ENCODE measurements around the gene EZR. TPM values are rescaled to one million over a fixed set of nuclear protein-coding genes. Genes with fewer than 3 reads are reported as not detected.

The EZR gene
- total RNA-seq: 100 to 1,000 TPM; 208 to 339 (median 285) TPM

DNA sequence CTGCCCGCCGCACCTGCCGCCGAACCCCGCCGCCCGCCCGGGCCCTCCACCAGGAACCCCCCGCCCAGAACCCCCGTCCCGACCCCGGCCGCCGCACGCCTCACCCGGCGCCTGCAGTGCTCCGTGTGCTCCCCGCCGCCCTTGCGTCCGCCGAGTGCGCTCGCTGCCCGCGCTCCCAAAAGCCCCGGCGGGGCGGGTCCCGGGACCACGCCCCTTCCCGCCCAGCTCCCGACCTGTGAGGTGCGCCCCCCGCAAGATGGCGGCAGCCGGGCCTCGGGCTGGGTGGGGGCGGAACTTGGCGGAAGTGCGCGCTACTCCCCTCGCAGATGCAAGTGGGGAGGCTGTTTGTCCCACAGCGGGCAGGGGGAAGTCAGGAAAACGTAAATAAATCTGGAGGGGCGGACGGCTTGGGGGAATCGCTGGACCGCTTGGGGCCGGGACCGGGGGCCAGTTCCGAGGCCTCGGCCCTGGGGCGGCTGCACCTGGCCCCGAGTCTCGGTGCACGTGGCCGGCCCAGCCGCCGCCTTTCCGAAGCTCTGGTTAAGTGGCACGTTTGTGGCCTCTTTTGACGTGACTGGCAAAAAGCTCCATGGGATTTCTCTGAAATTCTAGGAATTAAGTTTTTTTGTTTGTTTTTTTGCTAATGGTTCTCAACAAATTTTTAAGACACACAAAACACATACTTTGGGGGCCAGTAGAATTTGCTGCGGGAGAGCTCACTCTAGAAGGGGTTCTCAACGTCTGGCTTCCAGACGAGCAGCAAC, at the start of gene EZR:
EZR (minus strand) TSS at position 156 of the 764 bp plus-strand sequence. CDS start 1,275 bp downstream, outside the sequence.
- intact Hi-C loops (cut with DNase I): no loop called here
- WGBS, 2 donors: 28 to 37% methylated on average over 12 to 13 of the region's 67 CpGs
- peak within 1 kb of the TSS; percentile 73 to 97 (median 83) for H3K4me3 ChIP-seq
- peak within 1 kb of the TSS; percentile 96 to 100 (median 99) for H3K27ac ChIP-seq
- TF ChIP-seq POLR2A (IDR thresholded peaks at IDR 0.05): peak in 2 of 4 donors; percentile 71 to 90
- TF ChIP-seq, protein P1, sequence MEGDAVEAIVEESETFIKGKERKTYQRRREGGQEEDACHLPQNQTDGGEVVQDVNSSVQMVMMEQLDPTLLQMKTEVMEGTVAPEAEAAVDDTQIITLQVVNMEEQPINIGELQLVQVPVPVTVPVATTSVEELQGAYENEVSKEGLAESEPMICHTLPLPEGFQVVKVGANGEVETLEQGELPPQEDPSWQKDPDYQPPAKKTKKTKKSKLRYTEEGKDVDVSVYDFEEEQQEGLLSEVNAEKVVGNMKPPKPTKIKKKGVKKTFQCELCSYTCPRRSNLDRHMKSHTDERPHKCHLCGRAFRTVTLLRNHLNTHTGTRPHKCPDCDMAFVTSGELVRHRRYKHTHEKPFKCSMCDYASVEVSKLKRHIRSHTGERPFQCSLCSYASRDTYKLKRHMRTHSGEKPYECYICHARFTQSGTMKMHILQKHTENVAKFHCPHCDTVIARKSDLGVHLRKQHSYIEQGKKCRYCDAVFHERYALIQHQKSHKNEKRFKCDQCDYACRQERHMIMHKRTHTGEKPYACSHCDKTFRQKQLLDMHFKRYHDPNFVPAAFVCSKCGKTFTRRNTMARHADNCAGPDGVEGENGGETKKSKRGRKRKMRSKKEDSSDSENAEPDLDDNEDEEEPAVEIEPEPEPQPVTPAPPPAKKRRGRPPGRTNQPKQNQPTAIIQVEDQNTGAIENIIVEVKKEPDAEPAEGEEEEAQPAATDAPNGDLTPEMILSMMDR (IDR thresholded peaks at IDR 0.05): no peak
- no peaks in the 10 kb centered on the region for H3K9me3 ChIP-seq
- H3K4me1 ChIP-seq: peaks cover 10 to 49% (median 29%) of the 10 kb centered on the region in 3 donors
- DNase-seq: no peak
- peaks cover 0 to 9% (median 0%) of the 10 kb centered on the region in 3 donors for H3K36me3 ChIP-seq
- H3K27me3 ChIP-seq: no peaks in the 10 kb centered on the region

DNA sequence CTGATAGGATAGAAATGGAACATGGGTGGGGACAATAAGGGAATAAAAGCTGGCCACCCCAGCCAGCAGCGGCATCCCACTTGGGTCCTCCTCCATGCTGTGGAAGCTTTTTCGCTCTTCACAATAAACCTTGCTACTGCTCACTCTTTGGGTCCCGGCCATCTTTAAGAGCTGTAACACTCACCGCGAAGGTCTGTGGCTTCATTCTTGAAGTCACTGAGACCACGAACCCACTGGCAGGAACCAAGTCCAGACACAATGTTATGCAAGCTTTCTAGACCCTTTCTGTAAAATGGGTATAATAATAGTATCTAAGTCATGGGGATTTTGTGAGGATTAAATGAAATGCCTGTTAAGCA, 48.9 kb upstream of the EZR start:
- no peak for DNase-seq
- 85 to 94% methylated on average over 6 of the region's 6 CpGs for WGBS, 2 donors
- Histone ChIP-seq H3K4me1 (peaks cover 0 to 46% (median 3%) of the 10 kb centered on the region in 3 donors), H3K27ac (peak overlapping the region; percentile 90 to 94 (median 92)), H3K36me3 (no peaks in the 10 kb centered on the region), H3K27me3 (no peaks in the 10 kb centered on the region), H3K4me3 (no peak overlapping the region), H3K9me3 (no peaks in the 10 kb centered on the region)
- TF ChIP-seq, protein P1 (IDR thresholded peaks at IDR 0.05): peak in 1 of 6 experiments; percentile 2
- no peak for TF ChIP-seq POLR2A (IDR thresholded peaks at IDR 0.05)
- intact Hi-C loops (cut with DNase I): no loop called here

DNA sequence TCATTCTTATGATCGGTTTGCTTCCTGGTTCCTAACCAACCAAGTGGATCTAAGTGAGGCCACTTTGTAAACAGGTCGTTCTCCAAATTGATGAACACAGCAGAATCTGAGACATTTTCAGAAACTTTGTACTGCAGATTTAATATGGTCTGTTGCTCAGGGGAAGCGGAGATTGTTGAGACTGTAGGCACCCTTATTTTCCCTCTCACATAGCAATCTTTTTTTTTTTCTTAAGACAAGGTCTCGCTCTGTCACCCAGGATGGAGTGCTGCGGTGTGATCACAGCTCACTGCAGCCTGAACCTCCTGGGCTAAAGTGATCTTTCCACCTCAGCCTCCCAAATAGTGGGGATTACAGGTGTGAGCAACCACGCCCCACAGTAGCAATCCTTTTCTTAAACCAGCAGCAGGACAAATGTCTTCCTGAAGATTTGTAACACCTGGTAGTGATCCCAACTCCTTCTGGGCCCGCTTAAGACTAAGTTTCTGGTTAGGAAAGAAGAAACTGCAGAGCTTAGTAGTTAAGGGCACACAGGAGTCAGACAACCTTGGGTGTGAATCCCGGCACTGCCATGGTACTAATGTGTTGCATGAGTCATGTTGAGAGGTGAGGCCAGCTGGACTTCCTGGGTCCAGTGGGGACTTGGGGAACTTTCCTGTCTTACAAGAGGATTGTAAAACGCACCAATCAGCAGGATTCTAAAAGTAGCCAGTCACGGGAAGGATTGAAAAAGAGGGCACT, 48.4 kb upstream of the EZR start:
- H3K9me3 ChIP-seq: peaks cover 0 to 4% (median 0%) of the 10 kb centered on the region in 3 donors
- H3K27me3 ChIP-seq: no peaks in the 10 kb centered on the region
- no peak for DNase-seq
- TF ChIP-seq POLR2A (IDR thresholded peaks at IDR 0.05): peak in 1 of 4 donors; percentile 9
- TF ChIP-seq, protein P1 (IDR thresholded peaks at IDR 0.05): no peak
- intact Hi-C loops (cut with DNase I): no loop called here
- no peaks in the 10 kb centered on the region for H3K36me3 ChIP-seq
- WGBS, 2 donors: 72 to 73% methylated on average over 10 of the region's 10 CpGs
- H3K4me3 ChIP-seq: no peak overlapping the region
- peak overlapping the region; percentile 90 to 94 (median 92) for H3K27ac ChIP-seq
- H3K4me1 ChIP-seq: peaks cover 0 to 47% (median 3%) of the 10 kb centered on the region in 3 donors

DNA sequence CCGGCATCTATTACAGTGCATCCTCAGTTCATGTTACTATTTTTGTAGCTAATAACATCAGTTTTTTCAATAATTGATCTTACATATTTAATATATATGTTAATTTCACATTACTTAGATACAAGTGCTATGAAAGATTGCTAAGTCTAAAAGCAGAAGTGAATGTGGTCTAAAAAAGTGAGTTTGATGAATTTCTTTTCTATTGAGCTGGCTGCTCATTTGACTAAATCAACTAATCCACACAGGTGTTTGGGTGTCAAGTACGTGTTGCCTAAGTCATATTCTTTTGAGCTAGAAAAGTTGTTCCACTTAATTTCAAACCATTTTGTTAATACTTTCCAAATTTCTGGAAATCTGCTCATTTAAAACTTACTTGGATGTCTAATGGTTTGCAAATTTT, 46.6 kb upstream of the EZR start:
- Histone ChIP-seq H3K4me1 (peaks cover 0 to 62% (median 3%) of the 10 kb centered on the region in 3 donors), H3K27me3 (no peaks in the 10 kb centered on the region), H3K9me3 (peaks cover 0 to 9% (median 5%) of the 10 kb centered on the region in 3 donors), H3K36me3 (no peaks in the 10 kb centered on the region), H3K27ac (peak overlapping the region in 1 of 4 donors; percentile 91), H3K4me3 (no peak overlapping the region)
- 72 to 75% methylated on average over 2 of the region's 2 CpGs for WGBS, 2 donors
- intact Hi-C loops (cut with DNase I): no loop called here
- DNase-seq: no peak
- no peak for TF ChIP-seq POLR2A (IDR thresholded peaks at IDR 0.05)
- TF ChIP-seq, protein P1 (IDR thresholded peaks at IDR 0.05): no peak

DNA sequence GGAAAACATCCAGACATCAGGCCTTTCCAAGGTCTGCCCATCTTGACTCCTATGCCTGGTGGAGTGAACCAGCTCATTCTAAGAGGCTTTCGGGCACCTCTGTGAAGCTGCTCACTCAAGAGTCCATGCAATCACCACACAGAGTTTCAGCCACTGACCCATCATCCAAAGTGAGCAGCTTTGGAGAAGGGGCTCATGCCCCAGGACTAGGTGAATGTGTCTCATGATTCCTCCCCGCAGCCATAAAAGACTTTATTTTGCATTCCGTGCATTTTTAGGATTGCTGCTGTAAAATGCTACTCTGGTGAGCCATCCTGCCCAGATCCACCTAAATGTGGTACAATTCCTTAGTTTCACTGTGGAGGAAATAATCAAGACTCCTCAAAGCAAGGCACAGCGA, 44.5 kb upstream of the EZR start:
- Histone ChIP-seq H3K4me3 (no peak overlapping the region), H3K27ac (no peak overlapping the region), H3K27me3 (no peaks in the 10 kb centered on the region), H3K36me3 (no peaks in the 10 kb centered on the region), H3K4me1 (peaks cover 0 to 45% (median 0%) of the 10 kb centered on the region in 3 donors), H3K9me3 (peaks cover 0 to 9% (median 5%) of the 10 kb centered on the region in 3 donors)
- WGBS, 2 donors: 97 to 100% methylated on average over 3 to 4 of the region's 4 CpGs
- TF ChIP-seq, protein P1 (IDR thresholded peaks at IDR 0.05): no peak
- no peak for TF ChIP-seq POLR2A (IDR thresholded peaks at IDR 0.05)
- intact Hi-C loops (cut with DNase I): no loop called here
- DNase-seq: no peak

All from esophagus squamous epithelium (tissue), 5 donors.